Activated CD4-positive, alpha-beta memory T cell treated with anti-CD3 and anti-CD28 coated beads for 36 hours (primary cell): ENCODE data around the gene HBA1. TPM values are rescaled to one million over a fixed set of nuclear protein-coding genes. Genes with fewer than 3 reads are reported as not detected.
"Not testable (repeated sequence)": the region's sequence is repeated elsewhere in the genome, so short reads cannot be mapped to it uniquely, and the experiment has no call there.

Source experiments
- CTCF ChIA-PET: fragments of 350-600 bp; sonication (Branson Sonifier 250); formaldehyde crosslinking; loops from one replicate; lab custom pipeline; 2021; ENCODE audit warnings: antibody characterized with exemption, inconsistent platforms; lab: Charles Lee
- POLR2A ChIA-PET: fragments of 350-600 bp; sonication (Branson Sonifier 250); formaldehyde crosslinking; loops from one replicate; lab custom pipeline; 2021; ENCODE audit warnings: antibody characterized with exemption; lab: Charles Lee
- DNase-seq: peaks from one replicate; pipeline ENCODE4 v3.0.0-alpha.2; 2020
- H3K27ac Mint-ChIP-seq: one replicate; pipeline ENCODE4 v1.8.0; 2021; ENCODE audit warnings: mixed read lengths
- H3K27me3 Mint-ChIP-seq: one replicate; pipeline ENCODE4 v1.8.0; 2021; ENCODE audit warnings: mixed read lengths
- H3K36me3 Mint-ChIP-seq: one replicate; pipeline ENCODE4 v1.8.0; 2021; ENCODE audit warnings: mixed read lengths
- H3K4me1 Mint-ChIP-seq: one replicate; pipeline ENCODE4 v1.8.0; 2021; ENCODE audit warnings: low read depth, mixed read lengths
- H3K4me3 Mint-ChIP-seq: one replicate; pipeline ENCODE4 v1.8.0; 2021; ENCODE audit warnings: mild to moderate bottlenecking, mixed read lengths
- H3K9me3 Mint-ChIP-seq: one replicate; pipeline ENCODE4 v1.8.0; 2021; ENCODE audit warnings: mixed read lengths
- intact Hi-C: fragments of 100-400 bp; cut with micrococcal nuclease; formaldehyde crosslinking; loops from one replicate; pipeline ENCODE4 v1.15.1; 2023
- total RNA-seq, 2 experiments: library from RNA; stranded (reverse); gene quantifications; one replicate each; pipeline ENCODE4 v1.2.3, GENCODE V29; 2021

HBA1 gene
- total RNA-seq: not detected

- H3K4me1 Mint-ChIP-seq, intact Hi-C loops, POLR2A ChIA-PET, DNase-seq, H3K27ac Mint-ChIP-seq, H3K9me3 Mint-ChIP-seq, H3K36me3 Mint-ChIP-seq, CTCF ChIA-PET, H3K4me3 Mint-ChIP-seq: not testable (repeated sequence)
- peaks cover 46% of the 10 kb centered on the region for H3K27me3 Mint-ChIP-seq
Observed at GRCh38 chr16:176477-177382, at the start of gene HBA1. Gene HBA1 (plus strand): TSS chr16:176680. CDS start chr16:176717, 37 bp downstream.

- POLR2A ChIA-PET: no interaction called here
Observed at GRCh38 chr16:129075-129474, 47.4 kb upstream of the HBA1 start.

GRCh38 chr16:130533-131173 lies 45.8 kb upstream of the HBA1 start:
- ChIA-PET CTCF (no interaction called here), POLR2A (no interaction called here)
- DNase-seq: no peak
- no peak overlapping the region for H3K4me3 Mint-ChIP-seq
- no peaks in the 10 kb centered on the region for H3K27me3 Mint-ChIP-seq
- intact Hi-C loops: no loop called here
- peaks cover 22% of the 10 kb centered on the region for H3K4me1 Mint-ChIP-seq
- no peak overlapping the region for H3K27ac Mint-ChIP-seq
- H3K36me3 Mint-ChIP-seq: peaks cover 6% of the 10 kb centered on the region
- no peaks in the 10 kb centered on the region for H3K9me3 Mint-ChIP-seq

More at GRCh38 chr16:129075-129474, 47.4 kb upstream of the HBA1 start:
- Mint-ChIP-seq H3K4me3 (no peak overlapping the region), H3K27ac (no peak overlapping the region), H3K4me1 (peaks cover 11% of the 10 kb centered on the region), H3K9me3 (no peaks in the 10 kb centered on the region), H3K27me3 (no peaks in the 10 kb centered on the region), H3K36me3 (peaks cover 2% of the 10 kb centered on the region)
- CTCF ChIA-PET: no interaction called here
- no peak for DNase-seq
- intact Hi-C loops: no loop called here

GRCh38 chr16:132120-132519 lies 44.4 kb upstream of the HBA1 start:
- ChIA-PET CTCF (interaction anchor here (0.7 kb wide), 1 partner anchor 49 kb away, joined by 3 read pairs; no protein-coding TSS in a partner anchor), POLR2A (no interaction called here)
- no peaks in the 10 kb centered on the region for H3K27me3 Mint-ChIP-seq
- DNase-seq: no peak
- peaks cover 10% of the 10 kb centered on the region for H3K36me3 Mint-ChIP-seq
- peaks cover 29% of the 10 kb centered on the region for H3K4me1 Mint-ChIP-seq
- H3K9me3 Mint-ChIP-seq: no peaks in the 10 kb centered on the region
- intact Hi-C loops: no loop called here
- H3K27ac Mint-ChIP-seq: no peak overlapping the region
- no peak overlapping the region for H3K4me3 Mint-ChIP-seq

- ChIA-PET CTCF (interaction anchor here (1.7 to 1.8 kb wide), 2 partner anchors 26 to 37 kb away, joined by 7 to 8 read pairs; no protein-coding TSS in a partner anchor), POLR2A (no interaction called here)
- Mint-ChIP-seq H3K27ac (no peak overlapping the region), H3K27me3 (no peaks in the 10 kb centered on the region), H3K4me1 (peaks cover 31% of the 10 kb centered on the region), H3K4me3 (no peak overlapping the region), H3K36me3 (peaks cover 12% of the 10 kb centered on the region), H3K9me3 (no peaks in the 10 kb centered on the region)
- DNase-seq: no peak
- intact Hi-C loops: no loop called here
Observed at GRCh38 chr16:133716-134115, 42.8 kb upstream of the HBA1 start.

GRCh38 chr16:138049-138417 lies 38.4 kb upstream of the HBA1 start:
- POLR2A ChIA-PET: interaction anchor here (0.7 kb wide), 2 partner anchors 76 to 187 kb away, joined by 4 read pairs; no protein-coding TSS in a partner anchor
- peak; percentile 39 for DNase-seq
- Mint-ChIP-seq H3K4me1 (peaks cover 25% of the 10 kb centered on the region), H3K4me3 (peak overlapping the region; percentile 82), H3K9me3 (no peaks in the 10 kb centered on the region), H3K27me3 (no peaks in the 10 kb centered on the region), H3K36me3 (peaks cover 10% of the 10 kb centered on the region), H3K27ac (peak overlapping the region; percentile 58)
- CTCF ChIA-PET: interaction anchor here (0.7 to 1.5 kb wide), 3 partner anchors 21 to 583 kb away, joined by 3 to 7 read pairs (median 6); no protein-coding TSS in a partner anchor
- intact Hi-C loops: no loop called here

GRCh38 chr16:140175-140857 lies 36.2 kb upstream of the HBA1 start:
- Mint-ChIP-seq H3K27ac (no peak overlapping the region), H3K9me3 (no peaks in the 10 kb centered on the region), H3K4me3 (peak overlapping the region; percentile 35), H3K4me1 (peaks cover 10% of the 10 kb centered on the region), H3K36me3 (peaks cover 6% of the 10 kb centered on the region), H3K27me3 (peaks cover 5% of the 10 kb centered on the region)
- intact Hi-C loops: no loop called here
- POLR2A ChIA-PET: no interaction called here
- CTCF ChIA-PET: interaction anchor here (1.1 kb wide), 1 partner anchor 75 kb away, joined by 3 read pairs; no protein-coding TSS in a partner anchor
- DNase-seq: no peak

GRCh38 chr16:142405-142967 lies 34.0 kb upstream of the HBA1 start:
- peaks cover 2% of the 10 kb centered on the region for H3K36me3 Mint-ChIP-seq
- CTCF ChIA-PET: interaction anchor here (1.0 kb wide), 1 partner anchor 76 kb away, joined by 3 read pairs; no protein-coding TSS in a partner anchor
- H3K4me1 Mint-ChIP-seq: peaks cover 2% of the 10 kb centered on the region
- H3K4me3 Mint-ChIP-seq: no peak overlapping the region
- peaks cover 5% of the 10 kb centered on the region for H3K27me3 Mint-ChIP-seq
- intact Hi-C loops: no loop called here
- no peaks in the 10 kb centered on the region for H3K9me3 Mint-ChIP-seq
- no peak for DNase-seq
- POLR2A ChIA-PET: no interaction called here
- H3K27ac Mint-ChIP-seq: no peak overlapping the region

GRCh38 chr16:143047-143446 lies 33.4 kb upstream of the HBA1 start:
- H3K9me3 Mint-ChIP-seq: no peaks in the 10 kb centered on the region
- H3K36me3 Mint-ChIP-seq: no peaks in the 10 kb centered on the region
- CTCF ChIA-PET: interaction anchor here (1.0 kb wide), 1 partner anchor 77 kb away, joined by 3 read pairs; no protein-coding TSS in a partner anchor

GRCh38 chr16:143456-143855 lies 33.0 kb upstream of the HBA1 start:
- no peak overlapping the region for H3K27ac Mint-ChIP-seq
- peaks cover 5% of the 10 kb centered on the region for H3K27me3 Mint-ChIP-seq
- H3K36me3 Mint-ChIP-seq: no peaks in the 10 kb centered on the region
- H3K4me3 Mint-ChIP-seq: no peak overlapping the region
- ChIA-PET POLR2A (no interaction called here), CTCF (interaction anchor here (1.0 kb wide), 1 partner anchor 77 kb away, joined by 3 read pairs; no protein-coding TSS in a partner anchor)
- intact Hi-C loops: no loop called here
- no peaks in the 10 kb centered on the region for H3K9me3 Mint-ChIP-seq
- no peaks in the 10 kb centered on the region for H3K4me1 Mint-ChIP-seq
- DNase-seq: no peak

More at GRCh38 chr16:143047-143446, 33.4 kb upstream of the HBA1 start:
- no peaks in the 10 kb centered on the region for H3K4me1 Mint-ChIP-seq
- POLR2A ChIA-PET: no interaction called here
- H3K27ac Mint-ChIP-seq: no peak overlapping the region
- intact Hi-C loops: no loop called here
- DNase-seq: no peak
- H3K27me3 Mint-ChIP-seq: peaks cover 5% of the 10 kb centered on the region
- H3K4me3 Mint-ChIP-seq: no peak overlapping the region

GRCh38 chr16:144797-145252 lies 31.7 kb upstream of the HBA1 start:
- CTCF ChIA-PET: no interaction called here
- Mint-ChIP-seq H3K4me3 (no peak overlapping the region), H3K27me3 (peaks cover 5% of the 10 kb centered on the region), H3K36me3 (no peaks in the 10 kb centered on the region), H3K27ac (no peak overlapping the region), H3K4me1 (no peaks in the 10 kb centered on the region), H3K9me3 (no peaks in the 10 kb centered on the region)
- POLR2A ChIA-PET: no interaction called here
- intact Hi-C loops: no loop called here
- no peak for DNase-seq
